Esophagus mucosa (tissue), 1 donor: ENCODE measurements around the gene DNAH14. TPM values are rescaled to one million over a fixed set of nuclear protein-coding genes. Genes with fewer than 3 reads are reported as not detected.
"Not testable (repeated sequence)": the region's sequence is repeated elsewhere in the genome, so short reads cannot be mapped to it uniquely, and the experiment has no call there.

ENCODE experiments used
- ATAC-seq: fragments of 200-7000 bp; cut with Tn5 transposase; one replicate; pipeline ENCODE4 v1.9.1; 2020
- total RNA-seq: library from RNA; stranded (reverse); gene quantifications from one replicate; pipeline ENCODE4 v1.2.4, GENCODE V29; 2023
- donor health status: DM: yes; HTN: yes; CAD: no.

DNAH14 gene
- total RNA-seq, 1 donor from 2014 or later: 5.9 TPM

- no peak for ATAC-seq
Measured at GRCh38 chr1:225158291-225158690, 228.8 kb downstream of the DNAH14 start.

GRCh38 chr1:225159793-225160192, 230.3 kb downstream of the DNAH14 start:
- ATAC-seq: no peak

GRCh38 chr1:225177409-225177808, 247.9 kb downstream of the DNAH14 start:
- ATAC-seq: not testable (repeated sequence)

GRCh38 chr1:225179686-225180085, 250.2 kb downstream of the DNAH14 start:
- ATAC-seq: no peak

GRCh38 chr1:225182716-225183115, 253.2 kb downstream of the DNAH14 start:
- ATAC-seq: no peak

DNA sequence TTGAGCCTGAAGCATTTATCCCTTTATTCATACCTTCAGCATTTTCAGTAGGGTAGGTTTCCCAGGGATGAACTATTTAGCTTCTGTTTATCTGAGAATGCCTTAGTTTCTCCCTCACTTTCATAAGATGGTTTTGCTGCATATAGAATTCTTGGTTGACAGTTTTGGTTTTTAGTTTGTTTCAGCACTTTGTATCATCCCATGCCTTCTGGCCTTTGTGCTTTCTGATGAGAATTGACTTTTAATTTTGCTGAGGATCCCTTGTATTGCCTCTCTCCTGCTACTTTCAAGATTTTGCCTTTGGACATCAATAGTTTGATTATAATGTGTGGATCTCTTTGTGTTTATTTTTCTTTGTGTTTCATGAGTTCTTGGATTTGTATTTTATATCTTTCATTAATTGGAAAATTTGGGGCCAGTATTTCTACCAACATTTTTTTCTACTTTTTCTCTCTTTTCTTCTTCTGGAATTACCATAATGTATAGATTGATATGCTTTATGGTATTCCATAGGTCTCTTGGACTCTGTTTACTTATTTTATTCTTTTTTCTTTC, 261.8 kb downstream of the DNAH14 start:
- no peak for ATAC-seq

DNA sequence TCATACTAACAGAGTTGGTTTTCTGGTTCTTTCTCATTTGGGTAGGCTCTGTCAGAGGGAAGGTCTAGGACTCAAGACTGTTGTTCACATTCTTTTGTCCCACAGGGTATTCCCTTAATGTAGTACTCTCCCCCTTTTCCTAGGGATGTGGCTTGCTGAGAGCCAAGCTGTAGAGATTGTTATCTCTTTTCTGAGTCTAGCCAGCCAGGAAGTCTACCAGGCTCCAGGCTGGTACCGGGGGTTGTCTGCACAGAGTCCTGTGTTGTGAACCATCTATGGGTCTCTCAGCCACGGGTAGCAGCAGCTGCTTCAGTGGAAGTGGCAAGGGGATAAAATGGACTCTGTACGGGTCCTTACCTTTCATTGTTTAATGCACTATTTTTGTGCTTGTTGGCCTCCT, 272.0 kb downstream of the DNAH14 start:
- no peak for ATAC-seq

DNA sequence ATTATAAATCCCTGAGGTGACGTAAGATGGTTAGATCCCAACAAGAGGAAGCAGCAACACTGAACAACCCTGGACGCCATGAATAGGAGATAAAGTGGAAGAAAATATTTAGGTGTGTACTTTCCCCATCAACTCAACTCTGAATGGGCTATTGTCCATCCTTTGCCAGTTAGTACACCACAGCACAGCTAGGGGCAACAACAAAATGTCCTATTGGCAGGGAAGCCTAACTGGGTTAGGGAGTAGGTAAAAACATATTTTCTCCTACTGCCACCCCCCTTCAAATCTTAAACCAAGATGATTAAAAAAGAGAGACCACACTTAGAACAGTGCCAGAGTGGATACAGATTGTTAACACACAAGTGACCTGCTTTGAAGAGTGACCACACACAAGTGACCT, 278.3 kb downstream of the DNAH14 start:
- ATAC-seq: no peak

DNA sequence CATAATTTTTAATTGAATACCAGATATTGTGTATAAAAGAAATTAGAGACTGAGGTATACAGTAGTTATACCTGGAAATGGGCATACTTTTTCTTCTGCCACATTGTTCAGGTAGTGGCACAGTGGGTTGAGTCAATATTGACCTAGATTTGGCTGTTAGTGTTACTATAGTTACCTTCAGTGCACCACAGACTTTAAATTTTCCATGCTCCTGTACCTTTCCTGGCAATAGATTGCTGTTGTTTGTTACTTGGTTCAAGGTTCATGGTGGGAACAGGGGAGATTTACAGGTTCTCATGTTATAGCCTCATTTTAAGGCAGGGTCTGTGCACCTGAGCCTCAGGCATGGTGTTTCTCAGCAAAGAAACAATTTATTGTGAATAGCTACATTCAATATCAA, 279.7 kb downstream of the DNAH14 start:
- ATAC-seq: no peak

DNA sequence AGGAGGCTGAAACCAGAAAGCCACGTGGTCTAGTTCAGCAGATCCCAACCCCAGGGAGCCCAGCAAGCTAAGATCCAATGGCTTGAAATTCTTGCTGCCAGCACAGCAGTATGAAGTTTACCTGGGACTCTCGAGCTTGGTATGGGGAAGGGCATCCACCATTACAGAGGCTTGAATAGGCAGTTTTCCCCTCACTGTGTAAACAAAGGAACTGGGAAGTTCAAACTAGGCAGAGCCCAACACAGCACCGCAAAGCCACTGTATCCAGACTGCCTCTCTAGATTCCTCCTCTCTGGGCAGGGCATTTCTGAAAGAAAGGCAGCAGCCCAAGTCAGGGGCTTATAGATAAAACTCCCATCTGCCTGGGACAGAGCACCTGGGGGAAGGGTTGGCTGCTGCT, 280.7 kb downstream of the DNAH14 start:
- ATAC-seq: not testable (repeated sequence)

- not testable (repeated sequence) for ATAC-seq
Measured at GRCh38 chr1:225211694-225212442, 282.4 kb downstream of the DNAH14 start.

- ATAC-seq: no peak
Measured at GRCh38 chr1:225224287-225224686, 294.8 kb downstream of the DNAH14 start.

GRCh38 chr1:225225681-225226080, 296.2 kb downstream of the DNAH14 start:
- no peak for ATAC-seq

DNA sequence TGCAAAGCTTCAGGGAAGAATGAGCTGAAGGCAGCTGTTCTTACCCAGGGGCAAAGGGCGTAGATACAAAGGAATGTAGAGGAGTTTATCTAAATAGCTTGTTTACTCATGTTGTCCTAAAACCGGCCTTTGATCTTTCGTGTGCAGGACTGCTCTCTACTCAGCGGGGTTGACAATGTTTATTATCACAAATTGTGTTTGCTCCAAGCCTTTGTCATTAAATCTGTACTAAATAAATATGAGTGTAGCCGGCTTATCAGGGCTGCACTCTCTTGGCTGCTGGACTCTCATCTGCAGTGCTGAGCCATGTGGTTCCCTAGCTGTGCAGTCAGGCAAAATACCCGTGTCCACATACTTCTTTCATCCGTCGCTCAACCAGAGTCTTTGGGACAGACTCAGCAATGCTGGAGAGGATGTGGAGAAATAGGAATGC, 299.4 kb downstream of the DNAH14 start:
- ATAC-seq: no peak

DNA sequence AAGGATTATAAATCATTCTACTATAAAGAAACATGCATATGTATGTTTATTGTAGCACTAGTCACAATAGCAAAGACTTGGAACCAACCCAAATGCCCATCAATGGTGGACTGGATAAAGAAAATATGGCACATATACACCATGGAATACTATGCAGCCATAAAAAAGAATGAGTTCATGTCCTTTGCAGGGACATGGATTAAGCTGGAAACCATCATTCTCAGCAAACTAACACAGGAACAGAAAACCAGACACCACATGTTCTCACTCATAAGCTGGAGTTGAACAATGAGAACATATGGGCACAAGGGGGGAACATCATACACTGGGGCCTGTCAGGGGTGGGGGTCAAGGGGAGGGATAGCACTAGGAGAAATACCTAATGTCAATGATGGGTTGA, 300.0 kb downstream of the DNAH14 start:
- not testable (repeated sequence) for ATAC-seq

GRCh38 chr1:225230483-225230882, 301.0 kb downstream of the DNAH14 start:
- ATAC-seq: no peak

DNA sequence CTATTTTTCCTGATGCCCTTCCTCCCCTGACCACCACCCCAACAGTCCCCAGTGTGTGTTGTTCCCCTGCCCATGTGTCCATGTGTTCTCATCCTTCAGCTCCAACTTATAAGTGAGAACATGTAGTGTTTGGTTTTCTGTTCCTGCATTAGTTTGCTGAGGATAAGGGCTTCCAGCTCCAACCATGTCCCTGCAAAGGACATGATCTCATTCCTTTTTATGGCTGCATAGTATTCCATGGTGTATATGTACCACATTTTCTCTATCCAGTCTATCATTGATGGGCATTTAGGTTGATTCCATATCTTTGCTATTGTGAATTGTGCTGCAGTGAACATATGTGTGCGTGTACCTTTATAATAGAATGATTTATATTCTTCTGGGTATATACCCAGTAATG, 303.5 kb downstream of the DNAH14 start:
- not testable (repeated sequence) for ATAC-seq

- no peak for ATAC-seq
Measured at GRCh38 chr1:225242611-225243010, 313.1 kb downstream of the DNAH14 start.

DNA sequence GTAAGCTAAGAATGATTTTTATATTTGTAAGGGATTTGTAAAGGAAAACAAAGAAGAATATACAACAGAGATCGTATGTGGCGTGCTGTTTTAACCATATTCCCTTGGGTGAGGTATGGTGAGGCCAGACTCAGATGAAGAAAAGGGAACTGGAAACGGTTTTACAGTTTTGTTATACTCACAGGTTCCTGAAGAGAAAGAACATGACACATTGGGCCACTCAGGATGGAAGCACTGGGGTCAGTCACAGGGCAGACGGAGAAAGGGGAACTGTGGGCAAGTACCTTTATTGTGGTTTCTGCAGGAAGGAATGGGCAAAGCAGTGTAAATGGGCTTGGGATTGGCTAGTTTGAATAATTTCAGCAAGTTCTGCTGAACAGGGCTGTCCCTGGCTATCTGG, 321.0 kb downstream of the DNAH14 start:
- no peak for ATAC-seq

DNA sequence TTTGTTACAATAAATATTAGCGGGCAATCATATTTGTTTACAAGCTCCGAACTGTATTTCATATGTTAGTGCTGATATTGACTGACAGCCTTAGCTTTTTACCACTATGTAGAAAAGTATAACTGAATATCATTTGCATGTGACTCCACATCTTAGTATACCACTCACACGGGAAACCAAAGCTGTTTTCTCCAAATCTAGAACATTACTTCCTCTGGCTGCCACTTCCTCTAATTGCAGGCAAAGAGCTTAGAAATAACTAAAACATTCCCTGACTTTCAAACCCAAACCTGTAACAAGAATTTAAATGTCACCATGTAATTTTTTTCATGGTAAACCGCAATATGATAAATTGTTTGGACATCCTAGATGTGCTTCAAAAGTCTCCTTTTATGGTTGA, 323.7 kb downstream of the DNAH14 start:
- ATAC-seq: no peak

DNA sequence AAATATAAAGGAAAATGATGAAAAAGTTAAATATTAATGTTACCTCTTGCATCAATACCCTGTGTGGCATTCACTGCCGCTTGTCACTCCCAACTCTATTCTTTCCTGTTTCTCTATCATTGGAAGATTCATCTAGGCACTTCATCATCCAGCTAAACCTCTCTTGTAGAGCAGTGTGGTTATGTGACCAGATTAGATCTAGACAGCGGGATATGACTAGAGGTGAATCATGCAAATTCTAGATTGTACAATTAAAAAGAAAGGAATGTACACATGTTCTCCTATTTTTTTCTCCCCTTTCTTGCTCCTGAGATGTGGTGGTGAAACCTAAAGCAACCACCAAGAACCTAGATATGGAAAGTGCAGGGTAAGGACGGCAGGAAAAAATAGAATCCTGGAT, 324.3 kb downstream of the DNAH14 start:
- no peak for ATAC-seq

DNA sequence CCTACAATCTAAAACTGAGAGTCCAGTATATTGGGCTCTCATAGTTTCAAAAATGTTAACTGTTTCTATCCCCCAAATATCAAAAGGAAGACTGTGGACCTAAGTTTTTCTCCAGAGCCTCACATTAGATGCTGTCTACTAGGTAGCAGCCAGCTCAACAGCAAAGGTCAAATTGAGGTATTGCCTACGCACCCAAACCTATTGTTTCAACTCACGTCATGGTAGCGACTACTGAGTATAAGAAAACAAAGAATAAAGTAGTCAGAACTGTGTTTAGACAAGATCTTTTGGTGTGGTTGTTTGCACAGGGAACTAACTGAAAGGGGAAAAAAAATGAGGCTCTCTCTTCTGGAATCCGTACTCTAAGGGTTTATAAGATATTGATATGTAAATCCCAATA, 325.2 kb downstream of the DNAH14 start:
- ATAC-seq: no peak

DNA sequence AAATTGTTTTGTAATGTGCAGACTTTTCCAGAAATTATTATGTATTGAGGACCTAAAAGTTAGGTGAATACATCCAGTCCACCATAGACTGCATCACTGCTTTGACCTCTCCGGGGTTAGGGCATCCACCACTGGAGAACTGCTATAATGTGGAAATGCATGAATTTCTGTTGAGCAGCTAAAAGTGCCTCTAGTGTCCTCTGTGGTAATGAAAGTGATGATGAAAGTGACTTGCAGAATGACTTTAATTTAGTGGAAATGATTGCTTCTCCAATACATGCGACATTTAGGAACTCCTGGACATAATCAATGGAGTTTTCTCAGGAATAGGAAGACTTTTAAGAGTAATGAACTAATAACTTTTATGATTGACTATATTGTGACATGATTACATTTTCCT, 327.6 kb downstream of the DNAH14 start:
- no peak for ATAC-seq

DNA sequence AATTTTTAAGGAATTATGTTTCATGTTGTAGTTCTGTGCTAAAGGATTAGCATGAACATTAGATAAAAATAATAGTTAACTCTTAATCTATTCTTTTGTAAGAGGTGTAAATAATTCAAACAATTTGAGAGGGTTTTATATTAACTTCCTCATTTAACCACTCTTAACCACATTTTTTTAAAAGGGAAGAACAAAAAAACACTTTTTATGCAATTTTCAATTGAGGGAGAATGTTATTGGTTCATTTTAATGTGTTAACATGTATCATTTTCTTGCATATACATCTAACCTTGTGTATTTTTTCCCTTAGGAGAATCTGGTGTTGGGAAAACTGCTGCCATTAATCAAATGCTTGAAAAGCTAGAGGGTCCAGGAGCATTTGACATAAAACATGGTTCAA, 329.3 kb downstream of the DNAH14 start:
- ATAC-seq: no peak

DNA sequence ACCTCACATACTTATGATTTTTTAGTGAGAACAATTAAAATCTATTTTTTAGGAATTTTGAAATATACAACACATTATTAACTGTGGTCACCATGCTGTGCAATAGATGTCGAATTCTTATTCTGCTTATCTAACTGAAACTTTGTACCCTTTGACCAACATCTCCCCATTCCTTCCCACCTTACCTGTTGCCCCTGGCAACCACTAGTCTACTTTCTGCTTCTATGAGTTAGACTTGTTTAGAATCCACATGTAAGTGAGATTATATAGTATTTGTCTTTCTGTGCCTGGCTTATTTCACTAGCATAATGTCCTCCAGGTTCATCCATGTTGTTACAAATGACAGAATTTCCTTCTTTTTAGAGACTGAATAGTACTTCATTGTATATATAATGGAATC, 330.1 kb downstream of the DNAH14 start:
- ATAC-seq: no peak
